NT2/D1 (cell line): ENCODE measurements around the gene RPL15.

Source experiments
- SUZ12 ChIP-seq: IDR thresholded peaks from 2 replicates; pipeline ENCODE4 v1.6.1; 2011; ENCODE audit not compliant: insufficient read length, insufficient read depth; ENCODE audit errors: extremely low read depth
- YY1 ChIP-seq: IDR thresholded peaks from 2 replicates; pipeline ENCODE4 v1.6.1; 2011; ENCODE audit not compliant: insufficient read length, insufficient read depth
- ZNF274 ChIP-seq: IDR thresholded peaks from 2 replicates; pipeline ENCODE4 v1.6.1; 2011; ENCODE audit warnings: mild to moderate bottlenecking, low read depth, low read length

- TF ChIP-seq ZNF274, result no peak
- TF ChIP-seq YY1, result no peak
- TF ChIP-seq SUZ12, result no peak
Measured at GRCh38 chr3:23960649-23961048, 43.7 kb downstream of the RPL15 start.
